Right lobe of liver (tissue), 4 donors: ENCODE data around the gene CAMK2B.

ENCODE experiments used
- CTCF ChIP-seq, 4 donors: fragments of 200-600 bp in 3 of 4; fragments of 450-650 bp in 1 of 4; IDR thresholded peaks; one replicate each; pipeline versions ENCODE4 v1.5.1 to v1.8.0; 2016 to 2022; ENCODE audit warnings: antibody characterized with exemption in 4 of 4, mild to moderate bottlenecking in 2 of 4
- POLR2A ChIP-seq: fragments of 450-650 bp; IDR thresholded peaks from one replicate; pipeline ENCODE4 v1.6.1; 2017; ENCODE audit warnings: antibody characterized with exemption, mild to moderate bottlenecking
- donor health status: DM: no; HTN: no; CAD: no.
- donor health status: DM: no; HTN: no; CAD: no.
- donor health status: DM: no; HTN: yes; CAD: no.

GRCh38 chr7:44325201-44325671 lies at the start of gene CAMK2B:
- TF ChIP-seq CTCF (IDR thresholded peaks at IDR 0.05), result no peak
- no peak for TF ChIP-seq POLR2A
